ENCODE results near the gene ESYT1. TPM values are rescaled to one million over a fixed set of nuclear protein-coding genes. Genes with fewer than 3 reads are reported as not detected.

The ESYT1 gene
- total and polyA plus RNA-seq, 2 experiments from 2014 or later = 40.0 to 52.3 TPM

- H3K4me2 ChIP-seq = no peak overlapping the region
- H3K4me1 ChIP-seq (ENCODE audit: insufficient read depth) = no peaks in the 10 kb centered on the region
- H2AFZ ChIP-seq = no peak overlapping the region
- no peaks in the 10 kb centered on the region for H4K20me1 ChIP-seq (ENCODE audit: insufficient read depth, poor library complexity, severe bottlenecking)
- no peak for TF ChIP-seq CTCF (IDR thresholded peaks at IDR 0.05; ENCODE audit: poor library complexity)
- no peak for TF ChIP-seq EZH2phosphoT487 (IDR thresholded peaks at IDR 0.05; ENCODE audit: low read depth, severe bottlenecking, unreplicated experiment)
- no peak for TF ChIP-seq EZH2 (IDR thresholded peaks at IDR 0.05; ENCODE audit: borderline replicate concordance)
- H3K36me3 ChIP-seq (replicated peaks; ENCODE audit: insufficient read depth, low read depth) = no peaks in the 10 kb centered on the region
- WGBS (ENCODE audit: low lambda C conversion rate, missing lambda C conversion rate) = 97% methylated on average over 6 of the region's 6 CpGs
- H3K9me3 ChIP-seq (ENCODE audit: low read depth) = no peaks in the 10 kb centered on the region
- no peak for DNase-seq (ENCODE audit: low spot score)
- H3K27me3 ChIP-seq = no peaks in the 10 kb centered on the region
- H3K27ac ChIP-seq = no peak overlapping the region
- peaks cover 4% of the 10 kb centered on the region for H3K79me2 ChIP-seq
- H3K9me2 ChIP-seq (replicated peaks; ENCODE audit: insufficient read depth) = no peaks in the 10 kb centered on the region
- H3K4me3 ChIP-seq = no peak overlapping the region
Measured at GRCh38 chr12:56134897-56135296, 6.8 kb downstream of the ESYT1 start.

GRCh38 chr12:56137853-56138571 is 9.9 kb downstream of the ESYT1 start:
- no peaks in the 10 kb centered on the region for H3K9me3 ChIP-seq (ENCODE audit: low read depth)
- H3K79me2 ChIP-seq = no peaks in the 10 kb centered on the region
- H4K20me1 ChIP-seq (ENCODE audit: insufficient read depth, poor library complexity, severe bottlenecking) = no peaks in the 10 kb centered on the region
- H3K27ac ChIP-seq = no peak overlapping the region
- no peaks in the 10 kb centered on the region for H3K4me1 ChIP-seq (ENCODE audit: insufficient read depth)
- WGBS (ENCODE audit: low lambda C conversion rate, missing lambda C conversion rate) = 94% methylated on average over 14 of the region's 14 CpGs
- no peaks in the 10 kb centered on the region for H3K27me3 ChIP-seq
- H3K4me2 ChIP-seq = no peak overlapping the region
- no peak overlapping the region for H2AFZ ChIP-seq
- no peak for DNase-seq (ENCODE audit: low spot score)
- no peak overlapping the region for H3K4me3 ChIP-seq
- no peaks in the 10 kb centered on the region for H3K9me2 ChIP-seq (replicated peaks; ENCODE audit: insufficient read depth)
- TF ChIP-seq EZH2phosphoT487 (IDR thresholded peaks at IDR 0.05; ENCODE audit: low read depth, severe bottlenecking, unreplicated experiment) (no peak), CTCF (IDR thresholded peaks at IDR 0.05; ENCODE audit: poor library complexity) (no peak), EZH2 (IDR thresholded peaks at IDR 0.05; ENCODE audit: borderline replicate concordance) (no peak)
- no peaks in the 10 kb centered on the region for H3K36me3 ChIP-seq (replicated peaks; ENCODE audit: insufficient read depth, low read depth)

- Histone ChIP-seq H3K36me3 (replicated peaks; ENCODE audit: insufficient read depth, low read depth) (no peaks in the 10 kb centered on the region), H3K79me2 (no peaks in the 10 kb centered on the region), H3K4me2 (no peak overlapping the region), H4K20me1 (ENCODE audit: insufficient read depth, poor library complexity, severe bottlenecking) (no peaks in the 10 kb centered on the region), H3K9me2 (replicated peaks; ENCODE audit: insufficient read depth) (no peaks in the 10 kb centered on the region), H3K27ac (no peak overlapping the region), H3K4me3 (no peak overlapping the region), H3K27me3 (no peaks in the 10 kb centered on the region), H2AFZ (no peak overlapping the region), H3K4me1 (ENCODE audit: insufficient read depth) (peaks cover 13% of the 10 kb centered on the region), H3K9me3 (ENCODE audit: low read depth) (no peaks in the 10 kb centered on the region)
- WGBS (ENCODE audit: low lambda C conversion rate, missing lambda C conversion rate) = 96% methylated on average over 19 of the region's 19 CpGs
- no peak for TF ChIP-seq EZH2phosphoT487 (IDR thresholded peaks at IDR 0.05; ENCODE audit: low read depth, severe bottlenecking, unreplicated experiment)
- no peak for TF ChIP-seq EZH2 (IDR thresholded peaks at IDR 0.05; ENCODE audit: borderline replicate concordance)
- TF ChIP-seq CTCF (IDR thresholded peaks at IDR 0.05; ENCODE audit: poor library complexity) = no peak
- DNase-seq (ENCODE audit: low spot score) = no peak
Measured at GRCh38 chr12:56141946-56142784, 14.1 kb downstream of the ESYT1 start.
